ENCODE results near the gene SASH1.

SASH1 gene

GRCh38 chr6:148455674-148456558, 113.3 kb downstream of the SASH1 start:
- H3K4me3 ChIP-seq (ENCODE audit: low read length): no peak overlapping the region
- TF ChIP-seq CTCF (IDR thresholded peaks at IDR 0.05; ENCODE audit: insufficient read depth, low read depth, low read length, missing control alignments): no peak

GRCh38 chr6:148457137-148457842, 114.7 kb downstream of the SASH1 start:
- peak; percentile 23 for DNase-seq (ENCODE audit: low read depth)
- no peak for TF ChIP-seq CTCF (IDR thresholded peaks at IDR 0.05; ENCODE audit: insufficient read depth, low read depth, low read length, missing control alignments)
- no peak overlapping the region for H3K4me3 ChIP-seq (ENCODE audit: low read length)

More at GRCh38 chr6:148455674-148456558, 113.3 kb downstream of the SASH1 start:
- DNase-seq (ENCODE audit: low read depth): no peak

GRCh38 chr6:148457843-148458159, 115.2 kb downstream of the SASH1 start:
- no peak overlapping the region for H3K4me3 ChIP-seq (ENCODE audit: low read length)
- no peak for TF ChIP-seq CTCF (IDR thresholded peaks at IDR 0.05; ENCODE audit: insufficient read depth, low read depth, low read length, missing control alignments)
- no peak for DNase-seq (ENCODE audit: low read depth)

- H3K4me3 ChIP-seq (ENCODE audit: low read length): no peak overlapping the region
- TF ChIP-seq CTCF (IDR thresholded peaks at IDR 0.05; ENCODE audit: insufficient read depth, low read depth, low read length, missing control alignments): no peak
- no peak for DNase-seq (ENCODE audit: low read depth)
These were observed 116.6 kb downstream of the SASH1 start for GRCh38 chr6:148459238-148459637.

GRCh38 chr6:148460876-148461646, 118.4 kb downstream of the SASH1 start:
- no peak overlapping the region for H3K4me3 ChIP-seq (ENCODE audit: low read length)
- no peak for DNase-seq (ENCODE audit: low read depth)
- no peak for TF ChIP-seq CTCF (IDR thresholded peaks at IDR 0.05; ENCODE audit: insufficient read depth, low read depth, low read length, missing control alignments)

- no peak for TF ChIP-seq CTCF (IDR thresholded peaks at IDR 0.05; ENCODE audit: insufficient read depth, low read depth, low read length, missing control alignments)
- DNase-seq (ENCODE audit: low read depth): no peak
- H3K4me3 ChIP-seq (ENCODE audit: low read length): no peak overlapping the region
These were observed 119.4 kb downstream of the SASH1 start for GRCh38 chr6:148461986-148462577.
